Natural killer cell treated with Interleukin-12 subunit alpha and Interleukin-12 subunit beta and Interleukin-15 and Interleukin-18, amount 100 ng/mL, for 72 hours (primary cell): ENCODE measurements around the gene CACNA2D3. TPM values are rescaled to one million over a fixed set of nuclear protein-coding genes. Genes with fewer than 3 reads are reported as not detected.

Experiments
- ATAC-seq, 2 donors: fragments of 150-1000 bp; cut with Tn5 transposase in 1 of 2; sonication (Bioruptor Pico), chemical (Tn5 transposase) in 1 of 2; 2 replicates each; pipeline ENCODE4 v1.10.0; 2021
- DNase-seq: peaks from one replicate; pipeline ENCODE4 v3.0.0; 2022; ENCODE audit warnings: low spot score
- H3K27ac Mint-ChIP-seq, 2 donors: 1 replicate in 1 of 2; 2 replicates in 1 of 2; pipeline ENCODE4 v1.8.0; 2022; ENCODE audit warnings: mixed read lengths in 2 of 2, mild to moderate bottlenecking in 1 of 2, moderate library complexity in 1 of 2
- H3K27me3 Mint-ChIP-seq, 2 donors: 1 replicate in 1 of 2; 2 replicates in 1 of 2; pipeline ENCODE4 v1.8.0; 2022; ENCODE audit warnings: mixed read lengths in 2 of 2
- H3K36me3 Mint-ChIP-seq: one replicate; pipeline ENCODE4 v1.8.0; 2022; ENCODE audit warnings: mixed read lengths
- H3K4me1 Mint-ChIP-seq, 2 donors: 1 replicate in 1 of 2; 2 replicates in 1 of 2; pipeline ENCODE4 v1.8.0; 2022; ENCODE audit warnings: low read depth in 2 of 2, mixed read lengths in 2 of 2, mild to moderate bottlenecking in 1 of 2
- H3K4me3 Mint-ChIP-seq: one replicate; pipeline ENCODE4 v1.8.0; 2022; ENCODE audit warnings: mixed read lengths
- H3K9me3 Mint-ChIP-seq: 2 replicates; pipeline ENCODE4 v1.8.0; 2022; ENCODE audit warnings: mixed read lengths
- total RNA-seq, 2 donors: library from RNA; stranded (reverse); gene quantifications; one replicate each; pipeline ENCODE4 v1.2.3, GENCODE V29; 2022

The CACNA2D3 gene
- total RNA-seq, 2 donors from 2014 or later = not detected

DNA sequence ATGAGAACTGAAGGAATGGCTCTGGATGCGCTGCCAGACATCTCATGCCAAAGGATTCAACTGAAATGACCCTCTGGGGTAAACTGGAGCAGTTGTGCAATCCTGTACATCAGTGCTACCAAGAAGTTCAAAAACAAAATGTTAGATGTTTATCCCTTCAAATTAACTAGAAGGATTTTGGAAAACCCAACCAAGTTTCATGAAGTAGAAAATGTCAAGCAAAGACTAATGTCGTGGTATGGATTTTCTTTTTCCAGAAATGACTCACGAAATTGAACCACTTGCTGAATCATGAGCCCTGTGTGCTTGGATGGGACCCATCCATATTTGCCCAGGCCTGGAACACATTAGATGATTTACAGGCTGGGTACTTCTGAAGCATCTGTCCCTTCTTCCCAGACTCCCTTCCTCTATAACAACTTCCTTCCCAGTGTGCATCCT, 703.9 kb downstream of the CACNA2D3 start:
- ATAC-seq = no peak
- no peak for DNase-seq
- Mint-ChIP-seq H3K27ac (no peak overlapping the region), H3K27me3 (no peaks in the 10 kb centered on the region), H3K9me3 (peaks cover 5% of the 10 kb centered on the region), H3K4me1 (no peaks in the 10 kb centered on the region), H3K4me3 (no peak overlapping the region), H3K36me3 (no peaks in the 10 kb centered on the region)

DNA sequence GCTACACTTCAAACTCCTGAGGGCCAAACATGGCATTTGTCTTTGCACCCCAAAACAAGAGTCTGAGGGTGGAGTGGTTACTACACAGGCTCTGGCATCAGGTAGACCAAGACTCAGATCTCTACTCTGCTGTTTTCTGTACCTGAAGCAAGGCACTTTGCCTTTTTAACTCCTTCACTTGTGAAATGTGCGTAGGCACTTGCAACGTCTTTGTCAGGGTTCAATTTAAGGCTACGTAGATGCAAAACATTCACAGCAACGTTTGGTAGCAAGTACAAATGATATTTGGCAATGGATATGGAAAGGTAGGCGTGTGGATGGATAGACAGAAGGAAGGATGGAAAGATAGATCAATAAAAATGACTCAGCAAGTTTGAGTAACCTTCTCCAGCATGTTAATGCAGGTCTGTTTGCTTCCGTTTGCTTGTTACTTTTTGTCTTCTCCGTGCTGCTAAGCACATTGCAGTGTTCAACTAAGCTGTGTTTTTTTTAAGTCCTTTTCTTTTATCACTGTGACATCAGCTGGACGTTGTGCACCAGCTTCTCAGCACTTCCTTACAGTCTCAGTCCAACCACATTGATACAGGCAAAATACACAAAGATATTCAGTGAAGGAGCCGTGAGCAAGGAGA, 704.8 kb downstream of the CACNA2D3 start:
- Mint-ChIP-seq H3K4me3 (no peak overlapping the region), H3K36me3 (no peaks in the 10 kb centered on the region), H3K27me3 (no peaks in the 10 kb centered on the region), H3K9me3 (peaks cover 8% of the 10 kb centered on the region), H3K27ac (no peak overlapping the region), H3K4me1 (no peaks in the 10 kb centered on the region)
- ATAC-seq = no peak
- no peak for DNase-seq

DNA sequence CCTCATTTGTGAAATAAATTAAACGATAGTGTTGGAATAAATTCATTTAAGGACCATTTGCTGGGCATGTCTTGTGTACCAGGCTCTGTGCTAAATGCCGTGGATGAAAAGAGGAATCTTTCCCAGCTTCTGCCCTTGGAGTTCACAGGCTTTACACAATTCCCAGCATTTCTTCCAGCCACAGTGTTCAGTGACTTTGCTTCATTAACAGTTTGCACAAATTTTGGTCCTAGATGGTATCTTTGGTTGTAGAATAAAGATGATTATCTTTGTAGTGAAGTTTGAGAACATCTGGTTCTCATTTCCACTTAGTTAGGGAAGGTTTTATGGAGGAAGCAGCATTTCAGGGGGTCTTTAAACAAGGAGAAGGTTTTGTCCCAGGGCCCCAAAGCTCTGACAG, 705.4 kb downstream of the CACNA2D3 start:
- H3K4me3 Mint-ChIP-seq = no peak overlapping the region
- H3K27me3 Mint-ChIP-seq = no peaks in the 10 kb centered on the region
- peaks cover 11% of the 10 kb centered on the region for H3K9me3 Mint-ChIP-seq
- DNase-seq (no peak), ATAC-seq (no peak)
- H3K4me1 Mint-ChIP-seq = no peaks in the 10 kb centered on the region
- H3K27ac Mint-ChIP-seq = no peak overlapping the region
- H3K36me3 Mint-ChIP-seq = no peaks in the 10 kb centered on the region

DNA sequence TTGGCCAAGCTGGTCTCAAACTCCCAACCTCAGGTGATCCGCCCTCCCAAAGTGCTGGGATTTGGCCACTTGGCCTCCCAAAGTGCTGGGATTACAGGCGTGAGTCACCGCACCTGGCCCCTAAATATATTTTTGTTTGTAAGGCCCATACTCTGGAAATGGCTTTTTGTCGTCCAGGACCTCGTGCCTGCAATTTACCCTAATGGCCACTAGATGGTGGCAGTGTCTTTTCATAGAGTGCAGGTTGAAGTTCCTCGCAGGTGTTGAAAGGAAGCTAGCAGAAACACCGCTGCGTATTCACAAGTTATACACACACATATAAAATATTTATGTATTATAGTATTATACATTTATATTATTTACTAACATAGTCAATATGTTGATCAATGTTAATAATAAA, 708.3 kb downstream of the CACNA2D3 start:
- H3K4me1 Mint-ChIP-seq = no peaks in the 10 kb centered on the region
- no peak for DNase-seq
- peaks cover 11% of the 10 kb centered on the region for H3K9me3 Mint-ChIP-seq
- no peaks in the 10 kb centered on the region for H3K27me3 Mint-ChIP-seq
- no peak overlapping the region for H3K4me3 Mint-ChIP-seq
- no peak overlapping the region for H3K27ac Mint-ChIP-seq
- no peak for ATAC-seq
- H3K36me3 Mint-ChIP-seq = no peaks in the 10 kb centered on the region

DNA sequence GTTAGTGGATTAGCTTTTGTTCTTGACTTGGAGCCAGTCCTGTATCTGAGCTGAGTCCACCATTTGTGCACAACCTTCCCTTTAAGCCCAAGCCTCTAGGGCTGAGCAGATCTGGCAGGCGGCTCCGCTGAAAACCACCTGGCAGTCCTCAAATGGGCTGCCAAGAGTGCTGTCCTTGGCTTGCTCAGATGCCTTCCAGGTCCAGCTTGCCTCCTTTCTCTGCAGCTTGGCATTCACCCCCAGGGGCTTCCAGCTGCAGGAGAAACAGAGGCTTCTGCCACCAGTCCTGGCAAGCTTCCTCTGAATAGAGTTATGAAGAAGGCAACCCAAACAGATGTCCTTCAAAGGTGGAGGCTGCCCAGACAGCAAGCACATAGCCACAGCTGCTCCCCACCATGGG, 708.8 kb downstream of the CACNA2D3 start:
- Mint-ChIP-seq H3K36me3 (no peaks in the 10 kb centered on the region), H3K9me3 (peaks cover 11% of the 10 kb centered on the region), H3K4me1 (no peaks in the 10 kb centered on the region), H3K27me3 (no peaks in the 10 kb centered on the region), H3K4me3 (no peak overlapping the region), H3K27ac (no peak overlapping the region)
- ATAC-seq = no peak
- no peak for DNase-seq

DNA sequence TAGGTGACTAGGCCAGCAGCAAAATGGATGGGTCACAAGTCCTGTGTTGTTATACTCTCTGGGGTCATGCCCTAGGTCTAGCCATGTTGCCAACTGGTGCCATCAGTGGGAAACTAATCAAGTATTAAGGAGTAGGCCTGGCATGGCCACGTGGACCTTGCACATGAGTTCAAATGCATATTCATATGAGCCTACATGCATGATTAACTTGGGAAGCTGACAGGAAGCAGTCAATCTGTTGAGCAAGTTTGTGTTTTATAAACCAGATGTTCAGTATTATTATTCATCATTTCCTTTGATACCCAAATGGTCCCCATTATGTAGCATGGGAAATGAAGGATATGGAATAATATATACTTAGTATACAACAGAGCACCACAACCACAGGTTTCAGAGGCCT, 710.5 kb downstream of the CACNA2D3 start:
- Mint-ChIP-seq H3K9me3 (peaks cover 6% of the 10 kb centered on the region), H3K27me3 (no peaks in the 10 kb centered on the region), H3K4me3 (no peak overlapping the region), H3K36me3 (no peaks in the 10 kb centered on the region), H3K27ac (no peak overlapping the region), H3K4me1 (no peaks in the 10 kb centered on the region)
- no peak for ATAC-seq
- no peak for DNase-seq

DNA sequence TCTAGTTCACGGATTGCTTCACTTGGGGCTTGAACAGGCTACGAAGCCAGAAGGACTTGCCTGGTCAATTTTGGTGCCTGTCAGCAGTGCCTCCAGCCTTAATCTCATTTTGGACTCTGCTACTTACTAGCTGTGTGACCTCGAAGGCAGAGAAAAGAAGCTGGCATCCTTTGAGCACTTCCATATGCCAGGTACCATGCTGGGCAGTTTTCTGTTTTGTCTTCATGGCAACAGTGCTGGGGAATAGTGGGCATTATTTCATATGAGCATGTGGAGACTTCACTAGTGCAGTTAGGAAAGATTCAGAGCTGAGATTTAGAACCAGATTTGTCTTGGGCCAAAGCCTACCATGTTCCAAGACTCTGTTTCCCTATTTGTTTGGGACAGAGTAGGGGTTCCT, 713.3 kb downstream of the CACNA2D3 start:
- Mint-ChIP-seq H3K9me3 (peaks cover 6% of the 10 kb centered on the region), H3K4me3 (no peak overlapping the region), H3K36me3 (no peaks in the 10 kb centered on the region), H3K27ac (no peak overlapping the region), H3K4me1 (no peaks in the 10 kb centered on the region), H3K27me3 (no peaks in the 10 kb centered on the region)
- DNase-seq (no peak), ATAC-seq (no peak)

DNA sequence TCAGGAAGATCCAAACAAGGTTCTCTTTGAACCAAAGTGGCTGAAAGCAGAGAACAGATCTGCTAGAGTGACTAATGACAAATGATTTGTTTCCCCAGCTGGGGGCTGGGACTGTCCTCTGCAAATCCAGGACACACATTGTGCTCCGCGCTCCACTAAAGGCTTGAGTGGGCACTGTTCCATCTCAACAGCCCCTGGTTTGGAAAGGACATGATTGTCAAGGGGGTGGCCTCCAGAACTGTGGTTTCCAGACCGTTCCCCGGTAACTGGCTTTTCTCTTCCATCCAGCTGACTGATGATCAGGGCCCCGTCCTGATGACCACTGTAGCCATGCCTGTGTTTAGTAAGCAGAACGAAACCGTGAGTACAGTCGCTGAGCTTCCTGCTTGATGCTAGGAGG, 714.5 kb downstream of the CACNA2D3 start:
- Mint-ChIP-seq H3K9me3 (peaks cover 5% of the 10 kb centered on the region), H3K27ac (no peak overlapping the region), H3K4me3 (no peak overlapping the region), H3K4me1 (no peaks in the 10 kb centered on the region), H3K36me3 (no peaks in the 10 kb centered on the region), H3K27me3 (no peaks in the 10 kb centered on the region)
- ATAC-seq (no peak), DNase-seq (no peak)

DNA sequence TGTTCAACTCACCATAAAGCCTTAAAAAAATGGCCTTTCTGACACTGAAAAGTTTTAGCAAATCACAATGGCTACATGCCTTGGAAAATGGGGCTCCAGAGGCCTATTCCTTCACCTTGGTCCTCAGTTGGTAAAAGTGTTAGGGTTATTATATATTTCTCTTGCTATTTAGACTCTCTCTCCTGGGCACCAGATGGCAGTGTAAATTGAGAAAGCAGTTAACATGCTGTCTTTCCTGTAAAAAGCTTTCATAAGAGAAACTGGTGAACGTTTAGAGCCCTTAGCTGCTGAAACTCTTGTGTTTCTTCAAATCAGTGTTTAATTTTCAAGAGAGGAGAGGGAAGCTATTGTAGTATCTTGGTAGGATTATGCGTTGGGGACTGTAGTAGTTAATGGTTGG, 715.6 kb downstream of the CACNA2D3 start:
- Mint-ChIP-seq H3K27ac (no peak overlapping the region), H3K4me3 (no peak overlapping the region), H3K9me3 (no peaks in the 10 kb centered on the region), H3K4me1 (no peaks in the 10 kb centered on the region), H3K36me3 (no peaks in the 10 kb centered on the region), H3K27me3 (no peaks in the 10 kb centered on the region)
- no peak for ATAC-seq
- no peak for DNase-seq

DNA sequence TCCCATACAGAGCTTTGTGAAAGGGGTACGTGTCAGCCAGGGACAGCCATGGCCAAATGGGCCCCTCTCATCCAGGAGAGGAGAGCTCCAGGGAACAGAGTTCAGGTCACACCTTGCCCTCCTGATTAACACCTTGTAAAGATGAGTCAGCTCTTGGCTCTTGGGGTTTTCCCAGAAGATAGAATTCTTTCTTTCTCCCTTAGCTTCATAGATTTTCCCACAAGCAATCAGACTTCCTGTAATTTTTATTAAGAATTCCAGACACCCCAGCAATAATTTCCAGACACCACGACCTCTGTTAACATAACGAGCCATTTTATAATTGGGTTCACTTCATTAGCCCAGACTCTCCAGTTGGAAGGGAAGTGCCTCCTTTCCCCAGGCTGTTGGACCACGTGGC, 719.1 kb downstream of the CACNA2D3 start:
- Mint-ChIP-seq H3K27ac (no peak overlapping the region), H3K9me3 (no peaks in the 10 kb centered on the region), H3K36me3 (no peaks in the 10 kb centered on the region), H3K4me1 (no peaks in the 10 kb centered on the region), H3K27me3 (peaks cover 0 to 7% of the 10 kb centered on the region in 2 donors), H3K4me3 (no peak overlapping the region)
- ATAC-seq (no peak), DNase-seq (no peak)

DNA sequence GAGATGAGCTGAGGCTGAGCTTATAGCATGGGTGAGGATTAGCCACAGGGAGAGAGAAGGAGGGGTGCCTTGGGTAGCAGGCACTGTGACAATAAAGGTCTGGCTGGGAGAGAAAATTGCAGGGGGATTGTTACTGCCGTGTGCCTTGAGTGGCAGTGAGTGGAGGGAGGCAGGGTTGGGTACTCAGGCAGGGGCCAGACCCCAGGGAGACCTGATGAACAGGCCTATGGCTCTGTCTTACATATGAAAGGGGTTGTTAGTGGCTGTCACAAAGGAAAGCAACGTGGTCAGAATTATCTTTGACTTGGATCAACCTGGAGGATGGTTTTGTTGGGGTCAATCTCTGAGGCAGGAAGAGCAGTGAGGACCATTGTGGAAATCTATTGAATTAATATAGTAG, 721.0 kb downstream of the CACNA2D3 start:
- DNase-seq (no peak), ATAC-seq (peak in 1 of 2 donors; percentile 15)
- H3K4me1 Mint-ChIP-seq = no peaks in the 10 kb centered on the region
- H3K27ac Mint-ChIP-seq = no peak overlapping the region
- H3K36me3 Mint-ChIP-seq = no peaks in the 10 kb centered on the region
- no peaks in the 10 kb centered on the region for H3K9me3 Mint-ChIP-seq
- no peak overlapping the region for H3K4me3 Mint-ChIP-seq
- peaks cover 0 to 7% of the 10 kb centered on the region in 2 donors for H3K27me3 Mint-ChIP-seq

DNA sequence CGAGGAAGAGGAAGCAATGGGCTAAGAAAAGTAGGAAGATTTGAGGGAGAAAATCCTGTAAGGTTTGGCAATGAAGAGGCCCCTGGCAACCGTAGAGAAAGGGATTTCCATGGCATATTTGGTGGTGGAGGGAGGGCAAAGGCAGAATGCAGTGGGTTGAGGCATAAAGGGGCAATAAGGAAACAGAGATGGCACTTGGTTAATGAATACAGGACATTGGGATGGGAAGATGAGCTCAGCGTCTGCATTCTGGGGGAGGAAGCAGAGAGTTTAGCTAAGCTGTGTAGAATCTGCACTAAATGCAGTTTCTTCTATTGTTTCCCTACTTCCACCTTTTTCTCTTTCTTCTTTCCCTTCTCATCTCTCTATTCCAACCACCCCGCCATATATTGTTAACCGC, 721.9 kb downstream of the CACNA2D3 start:
- ATAC-seq = no peak
- H3K27me3 Mint-ChIP-seq = peaks cover 0 to 7% of the 10 kb centered on the region in 2 donors
- no peak overlapping the region for H3K4me3 Mint-ChIP-seq
- H3K27ac Mint-ChIP-seq = no peak overlapping the region
- no peak for DNase-seq
- no peaks in the 10 kb centered on the region for H3K9me3 Mint-ChIP-seq
- no peaks in the 10 kb centered on the region for H3K36me3 Mint-ChIP-seq
- H3K4me1 Mint-ChIP-seq = no peaks in the 10 kb centered on the region

DNA sequence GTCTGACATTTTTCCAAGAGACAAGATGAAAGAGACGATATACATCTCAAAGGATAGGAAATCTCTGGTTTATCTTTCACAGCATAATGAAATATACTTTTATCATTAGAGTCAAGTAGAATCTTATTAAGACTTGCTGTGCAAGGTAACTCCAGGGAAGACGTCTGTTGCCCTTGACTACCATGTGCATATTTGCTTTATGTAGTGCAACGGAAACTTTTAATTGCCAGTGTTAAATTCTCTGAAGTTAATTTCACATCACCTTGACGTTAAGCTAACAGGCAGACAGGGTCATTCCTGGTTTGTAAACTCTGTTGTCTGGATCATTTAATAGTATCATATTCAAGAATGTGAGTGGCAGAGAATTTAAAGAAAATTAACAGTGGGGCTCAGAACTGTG, 722.7 kb downstream of the CACNA2D3 start:
- Mint-ChIP-seq H3K27me3 (peaks cover 0 to 7% of the 10 kb centered on the region in 2 donors), H3K27ac (no peak overlapping the region), H3K9me3 (no peaks in the 10 kb centered on the region), H3K4me3 (no peak overlapping the region), H3K4me1 (no peaks in the 10 kb centered on the region), H3K36me3 (no peaks in the 10 kb centered on the region)
- DNase-seq (no peak), ATAC-seq (no peak)

DNA sequence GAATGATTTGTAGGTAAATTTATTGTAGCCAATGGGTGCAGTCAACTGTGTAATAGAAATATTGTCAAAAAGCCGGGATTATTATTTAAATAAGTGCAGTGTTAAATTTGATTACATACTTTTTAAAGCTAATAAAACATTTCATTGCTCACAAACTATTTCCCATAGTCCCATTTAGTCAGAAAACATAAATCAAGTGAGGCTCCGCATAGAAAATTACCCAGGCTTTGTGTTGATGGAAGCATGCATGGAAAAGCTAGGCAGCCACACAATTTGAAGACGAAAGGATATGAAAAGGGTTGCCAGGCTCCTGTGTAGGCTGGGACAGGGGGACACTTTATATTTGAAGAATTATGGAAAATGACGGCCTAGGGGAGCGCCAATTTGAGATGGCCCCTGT, 723.2 kb downstream of the CACNA2D3 start:
- ATAC-seq (no peak), DNase-seq (no peak)
- Mint-ChIP-seq H3K27me3 (peaks cover 0 to 7% of the 10 kb centered on the region in 2 donors), H3K4me1 (no peaks in the 10 kb centered on the region), H3K9me3 (no peaks in the 10 kb centered on the region), H3K4me3 (no peak overlapping the region), H3K36me3 (no peaks in the 10 kb centered on the region), H3K27ac (no peak overlapping the region)

DNA sequence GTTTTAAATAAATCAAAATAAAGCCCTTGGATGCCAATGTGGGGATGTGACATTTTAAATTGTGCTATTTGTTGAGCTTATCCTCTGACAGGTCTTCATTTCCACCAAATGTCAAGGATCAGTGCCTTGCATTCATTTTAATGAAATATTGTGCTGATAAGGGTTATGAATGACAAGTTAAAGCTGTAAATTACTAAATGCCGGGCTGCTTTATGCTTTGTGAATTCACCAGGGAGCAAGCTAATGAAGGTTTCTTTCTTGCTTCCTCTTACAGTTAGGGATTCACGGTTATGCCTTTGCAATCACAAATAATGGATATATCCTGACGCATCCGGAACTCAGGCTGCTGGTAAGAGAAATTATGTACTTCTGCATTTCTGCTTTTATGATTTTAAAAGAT, 723.8 kb downstream of the CACNA2D3 start:
- Mint-ChIP-seq H3K9me3 (no peaks in the 10 kb centered on the region), H3K27ac (no peak overlapping the region), H3K4me1 (no peaks in the 10 kb centered on the region), H3K4me3 (no peak overlapping the region), H3K27me3 (peaks cover 0 to 7% of the 10 kb centered on the region in 2 donors), H3K36me3 (no peaks in the 10 kb centered on the region)
- DNase-seq = no peak
- ATAC-seq = no peak
